GM19372 (cell line): Measurements from ENCODE around the gene ZNF385B.

ENCODE experiments used
- ATAC-seq: cut with Tn5 transposase; IDR thresholded peaks from one replicate; pipeline ENCODE4 v1.9.1; 2021; ENCODE audit warnings: mild to moderate bottlenecking, low read depth, moderate library complexity; ENCODE audit not compliant: unreplicated experiment

The ZNF385B gene

GRCh38 chr2:179528576-179529069 is 332.8 kb downstream of the ZNF385B start:
- no peak for ATAC-seq

GRCh38 chr2:179525340-179525739 is 336.1 kb downstream of the ZNF385B start:
- ATAC-seq, result no peak

DNA sequence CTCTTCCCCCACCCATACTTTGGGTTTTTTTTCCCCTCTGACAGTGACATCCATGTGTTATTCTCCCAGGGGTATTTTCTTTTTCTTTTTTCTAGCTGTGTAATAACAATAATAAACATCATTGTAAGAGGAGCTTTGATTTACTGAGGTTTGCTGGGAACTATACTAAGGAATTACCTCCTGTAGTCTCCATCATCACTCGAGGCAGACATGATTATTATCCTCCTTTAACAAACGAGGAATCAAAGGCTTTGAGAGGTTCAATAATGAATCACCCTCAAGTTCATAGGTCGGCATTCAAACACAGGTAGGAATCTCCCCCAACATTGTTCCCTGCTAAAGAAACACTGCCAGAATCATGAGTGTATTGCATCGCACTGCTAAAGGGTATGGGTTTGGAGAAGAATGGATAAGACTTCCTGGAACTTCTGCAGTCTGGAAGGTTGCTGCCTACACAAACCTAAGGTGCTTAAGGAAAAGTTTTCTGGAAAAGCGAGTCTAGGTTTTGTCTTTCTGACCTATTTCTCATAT is 336.5 kb downstream of the ZNF385B start:
- no peak for ATAC-seq

DNA sequence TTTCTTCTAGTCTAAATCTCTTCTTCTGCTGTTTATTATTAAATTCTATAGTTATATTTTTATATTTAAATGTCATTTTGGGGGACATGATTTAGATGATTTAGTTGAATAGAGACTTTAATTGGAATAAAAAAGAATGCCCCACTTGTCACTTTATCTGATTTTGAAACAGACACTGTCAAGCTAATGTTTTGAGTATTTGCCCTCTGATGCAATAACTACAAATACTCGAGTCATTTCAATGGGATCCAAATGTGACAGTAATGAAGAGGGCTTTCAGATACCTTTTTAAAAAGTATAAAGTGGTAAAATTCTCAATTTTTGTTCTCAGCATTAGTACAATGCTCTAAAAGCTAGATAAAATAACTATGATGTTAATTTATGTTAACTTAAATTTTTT is 339.5 kb downstream of the ZNF385B start:
- ATAC-seq, result no peak

DNA sequence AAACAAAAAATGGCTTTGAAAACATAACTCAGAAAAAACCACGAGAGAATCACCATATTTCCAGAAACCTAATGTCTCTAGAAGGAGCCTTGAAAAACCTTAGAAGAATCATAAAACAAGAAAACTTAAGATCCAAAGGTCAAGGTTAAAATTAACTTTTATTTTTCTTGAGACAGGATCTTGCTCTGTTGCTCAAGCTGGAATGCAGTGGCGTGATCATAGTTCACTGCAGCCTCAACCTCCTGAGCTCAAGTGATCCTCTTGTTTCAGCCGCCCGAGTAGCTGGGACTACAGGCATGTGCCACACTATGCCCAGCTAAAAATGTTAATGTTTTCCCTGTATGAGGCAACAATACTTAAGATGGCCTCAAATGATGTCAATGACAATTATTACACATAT is 342.6 kb downstream of the ZNF385B start:
- ATAC-seq, result no peak

DNA sequence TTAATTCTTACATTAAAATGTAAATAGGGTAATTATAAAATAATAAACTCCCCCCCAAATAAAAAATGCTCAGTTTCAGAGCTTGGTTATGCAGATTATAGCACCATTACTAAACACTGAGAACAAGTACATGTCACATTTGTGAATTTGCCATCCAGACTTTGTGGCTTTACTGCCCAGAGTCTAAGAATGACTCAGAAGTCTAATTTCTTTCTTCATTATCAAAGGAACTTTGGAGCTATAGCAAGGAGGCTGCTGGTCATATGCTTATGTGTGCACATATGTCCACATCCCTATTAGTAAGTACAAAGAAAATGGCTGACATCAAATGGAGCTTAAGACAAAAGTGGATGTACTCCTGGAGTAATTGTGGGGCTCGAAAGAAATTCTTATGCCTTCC is 348.2 kb downstream of the ZNF385B start:
- ATAC-seq, result no peak

DNA sequence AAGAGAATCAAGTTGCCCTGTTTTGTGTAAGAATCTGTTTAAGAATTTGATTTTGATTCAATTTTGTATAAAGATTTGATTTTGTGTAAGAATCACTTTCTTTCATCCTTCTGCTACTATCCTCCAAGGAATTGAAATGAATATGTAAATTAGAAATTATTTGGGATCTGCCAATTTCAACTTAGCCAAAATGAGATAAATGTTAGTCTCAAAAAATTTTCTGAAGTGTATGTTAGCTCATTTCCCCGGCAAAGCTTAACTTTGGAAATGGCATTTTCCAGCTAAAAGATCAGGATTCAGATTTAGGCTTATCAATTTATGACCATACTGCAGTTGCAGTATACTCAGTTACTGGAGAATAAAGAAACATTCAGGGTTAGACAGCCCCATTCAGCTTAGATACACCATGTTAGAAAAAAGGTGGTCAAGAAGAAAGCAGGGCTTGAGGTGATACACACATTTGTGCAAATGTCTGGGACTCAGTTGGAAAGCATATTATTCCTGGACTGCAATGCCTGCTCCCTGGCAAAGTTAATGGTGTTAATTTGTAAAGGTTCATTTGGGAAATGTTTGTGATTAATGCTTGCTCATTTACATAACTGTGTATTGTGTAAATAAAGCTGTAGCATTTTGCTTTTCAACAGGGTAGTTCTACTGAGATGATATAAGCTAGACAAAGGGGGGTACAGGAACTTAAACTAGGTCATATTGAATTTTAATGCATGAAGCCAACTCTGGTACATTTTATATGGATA is 349.0 kb downstream of the ZNF385B start:
- no peak for ATAC-seq

DNA sequence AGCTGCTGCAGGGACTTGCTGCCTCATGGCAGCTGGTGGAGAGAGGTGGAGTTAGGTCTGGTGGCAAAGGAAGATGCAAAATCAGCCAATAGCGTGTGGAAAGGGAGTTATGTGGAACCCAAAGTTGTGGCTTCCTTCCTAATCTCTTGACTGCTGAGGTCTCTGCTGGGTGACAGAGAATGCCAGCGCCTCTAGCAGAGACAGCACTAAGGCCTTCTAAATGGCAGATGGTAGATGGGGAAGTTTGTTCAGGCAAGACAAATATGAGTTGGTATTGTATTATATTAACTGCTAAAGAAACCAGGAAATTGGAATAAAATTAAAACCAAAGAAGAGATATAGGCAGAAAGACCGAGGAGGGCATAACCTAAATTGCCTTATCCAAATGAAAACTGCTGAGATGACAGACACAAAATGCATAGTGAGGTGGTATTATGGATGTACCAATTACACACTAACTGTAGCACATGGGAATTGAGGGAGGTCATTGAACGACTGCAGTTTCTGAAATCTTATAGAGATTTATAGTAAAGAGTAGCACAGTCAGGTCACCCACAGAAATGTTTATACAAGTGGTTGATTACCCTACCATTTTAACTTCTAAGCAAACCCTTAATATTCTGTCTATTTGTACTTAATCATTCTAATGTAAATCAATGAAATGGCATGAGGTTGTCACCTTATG is 350.2 kb downstream of the ZNF385B start:
- ATAC-seq, result no peak

DNA sequence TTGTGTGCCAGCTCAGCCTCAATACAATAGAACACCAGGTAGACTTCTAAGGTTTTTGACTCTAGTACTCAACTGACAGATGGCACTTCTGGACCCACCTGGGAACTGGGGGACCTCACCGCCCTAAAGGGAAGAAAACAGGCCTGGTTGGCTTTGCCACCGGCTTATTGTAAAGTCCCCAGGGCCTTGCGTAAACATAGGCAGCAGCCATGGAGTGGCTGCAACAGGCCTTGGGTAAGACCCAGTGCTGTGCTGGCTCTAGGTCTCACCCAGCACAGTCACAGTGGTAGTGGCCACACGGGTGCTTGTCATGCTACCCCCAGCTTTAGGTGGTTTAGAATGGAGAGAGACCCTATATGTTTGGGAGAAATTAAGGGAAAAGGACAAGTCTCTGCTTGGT is 366.1 kb downstream of the ZNF385B start:
- ATAC-seq, result no peak

DNA sequence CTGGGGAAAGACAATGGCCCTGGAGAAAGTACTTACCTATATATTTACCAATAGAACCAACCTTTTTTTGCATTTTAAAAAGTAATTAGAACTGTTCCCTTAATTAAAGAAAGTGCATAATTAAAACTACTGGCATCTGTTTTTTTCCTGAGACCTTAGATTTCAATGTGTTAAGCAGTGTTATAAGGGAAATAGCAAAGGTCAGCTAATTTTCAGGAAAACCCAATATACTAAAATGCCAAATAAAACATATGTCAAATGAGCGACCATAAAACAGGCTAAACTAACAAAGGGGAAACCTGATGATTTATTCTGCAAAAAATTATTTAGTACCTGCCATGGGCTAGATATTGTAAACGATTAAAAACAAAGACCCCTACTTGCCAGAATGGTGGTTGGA is 372.8 kb downstream of the ZNF385B start:
- ATAC-seq, result no peak

DNA sequence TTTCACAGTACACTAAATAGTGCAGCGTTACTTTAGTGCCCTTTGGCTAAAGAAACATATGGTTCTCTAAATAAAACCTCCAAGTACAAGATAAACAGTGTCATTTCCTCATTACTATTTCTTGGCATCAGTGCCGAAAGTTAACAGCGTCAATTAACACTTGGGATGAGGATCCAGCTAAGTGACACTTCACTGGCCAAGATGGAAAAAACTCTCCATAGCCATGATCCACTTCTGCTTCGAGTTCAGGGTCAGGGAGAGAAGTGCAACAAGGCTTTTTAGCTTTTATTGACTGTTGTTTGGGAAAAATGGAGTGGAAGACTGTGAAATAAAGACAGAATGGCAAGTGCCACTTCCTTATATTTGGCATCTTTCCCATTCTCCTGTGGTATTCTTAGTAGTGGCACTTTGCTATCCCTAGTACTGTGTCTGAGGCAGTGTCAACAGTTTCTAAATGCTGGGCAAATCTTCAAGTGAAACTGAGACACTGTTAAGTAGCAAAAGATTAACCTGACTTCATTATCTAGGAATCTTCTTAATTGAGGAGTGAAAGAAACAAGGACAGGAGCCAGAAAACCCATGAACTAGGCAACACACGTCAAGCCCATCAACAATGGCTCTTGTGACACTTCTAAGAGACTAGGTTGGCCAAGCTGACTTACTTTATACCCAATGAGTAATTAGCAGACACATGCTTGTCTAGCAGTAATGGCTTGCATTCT is 374.2 kb downstream of the ZNF385B start:
- no peak for ATAC-seq

DNA sequence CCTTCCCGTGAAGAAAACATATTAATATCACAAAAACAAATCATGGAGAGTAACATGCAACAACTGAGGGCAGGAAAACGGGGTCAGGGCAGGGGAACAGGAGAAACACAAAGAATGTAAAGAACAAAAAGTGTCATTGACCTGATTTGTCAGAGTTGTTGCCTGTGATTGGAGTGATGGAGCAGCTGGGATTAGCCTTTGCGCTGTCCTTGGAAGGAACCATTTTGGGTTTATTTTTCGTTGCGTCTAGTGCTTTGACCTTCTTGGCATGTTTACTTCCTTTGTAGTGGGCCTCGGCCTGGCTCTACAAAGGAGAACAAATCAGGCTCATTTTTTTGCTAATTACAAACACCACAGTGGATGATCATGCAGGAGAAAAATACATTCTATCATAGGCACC is 378.3 kb downstream of the ZNF385B start:
- ATAC-seq, result no peak

- no peak for ATAC-seq
Measured at GRCh38 chr2:179479947-179480346, 381.5 kb downstream of the ZNF385B start.

DNA sequence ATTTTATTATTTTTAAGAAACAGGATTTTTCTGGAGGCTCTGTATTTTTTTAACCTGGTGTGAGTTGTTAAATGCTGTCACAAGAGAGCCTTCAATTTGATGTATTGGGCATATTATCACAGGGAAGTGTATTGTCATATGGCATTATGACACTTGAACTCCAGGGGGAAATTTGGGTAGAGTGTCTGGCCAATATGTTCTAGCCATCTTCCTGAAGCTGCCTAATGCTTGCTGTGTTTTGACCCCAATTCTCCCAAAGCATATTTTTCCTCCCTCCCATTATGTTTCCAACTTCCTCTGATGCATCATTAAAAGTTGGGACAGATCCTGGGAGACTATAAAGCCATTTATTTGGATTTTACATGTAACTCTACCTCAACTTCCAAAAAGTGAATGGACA is 382.6 kb downstream of the ZNF385B start:
- ATAC-seq, result no peak

- ATAC-seq, result no peak
Measured at GRCh38 chr2:179470992-179471391, 390.4 kb downstream of the ZNF385B start.

DNA sequence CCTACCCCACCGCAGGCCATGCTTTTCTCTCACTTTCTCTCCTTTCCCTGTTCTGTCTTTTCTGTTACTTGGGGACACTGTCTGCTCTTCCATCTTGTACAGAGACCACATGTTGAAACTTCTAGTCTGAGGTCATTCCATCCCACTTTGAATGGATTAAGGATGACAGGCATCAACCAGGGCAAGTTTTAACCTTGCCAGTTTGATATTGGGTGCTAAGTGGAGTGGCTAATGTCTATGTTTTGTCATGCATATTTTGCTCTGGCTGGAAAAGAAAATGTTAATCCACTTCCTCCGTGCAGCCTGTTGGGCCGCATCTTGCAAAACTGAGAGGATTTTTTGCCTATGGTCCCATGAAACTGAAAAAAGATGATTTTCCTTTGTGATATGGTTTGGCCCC is 391.3 kb downstream of the ZNF385B start:
- ATAC-seq, result no peak

DNA sequence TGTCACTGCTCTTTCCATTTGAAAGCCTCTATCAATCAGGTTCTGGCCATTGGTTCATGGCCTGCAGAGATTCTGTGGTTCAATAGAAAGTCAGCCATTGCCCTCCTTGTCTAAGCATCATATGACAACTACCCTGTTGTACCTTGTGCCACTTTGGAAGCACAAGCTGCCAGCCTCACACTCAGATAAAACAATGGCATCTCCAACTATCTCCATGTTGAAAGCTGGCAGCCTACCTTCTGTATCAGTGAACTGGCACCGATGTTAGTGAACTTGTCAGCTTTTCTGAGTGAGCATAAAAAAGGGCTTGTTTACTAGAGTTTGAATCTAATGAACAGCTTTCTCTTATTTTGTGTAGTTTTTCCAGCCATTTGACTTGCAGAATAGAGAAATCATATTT is 393.5 kb downstream of the ZNF385B start:
- no peak for ATAC-seq

DNA sequence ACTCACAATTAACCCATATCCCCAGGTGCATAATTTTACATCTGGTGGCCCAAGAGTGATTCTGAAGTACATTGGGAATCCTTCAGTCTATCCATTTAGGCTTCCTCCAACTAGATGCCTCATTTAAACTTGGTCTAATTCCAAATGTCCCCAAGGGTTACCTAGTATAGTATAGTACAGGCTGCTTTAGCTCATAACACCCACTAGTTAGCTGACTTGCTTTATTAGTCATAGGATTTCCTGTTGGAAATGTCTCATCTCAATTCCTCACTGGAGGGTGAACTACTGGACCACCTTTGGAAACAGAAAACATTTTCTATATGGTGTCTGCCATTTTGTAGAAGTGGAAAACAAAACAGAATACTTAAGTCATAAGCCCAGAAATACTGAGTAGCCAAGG is 394.3 kb downstream of the ZNF385B start:
- no peak for ATAC-seq

DNA sequence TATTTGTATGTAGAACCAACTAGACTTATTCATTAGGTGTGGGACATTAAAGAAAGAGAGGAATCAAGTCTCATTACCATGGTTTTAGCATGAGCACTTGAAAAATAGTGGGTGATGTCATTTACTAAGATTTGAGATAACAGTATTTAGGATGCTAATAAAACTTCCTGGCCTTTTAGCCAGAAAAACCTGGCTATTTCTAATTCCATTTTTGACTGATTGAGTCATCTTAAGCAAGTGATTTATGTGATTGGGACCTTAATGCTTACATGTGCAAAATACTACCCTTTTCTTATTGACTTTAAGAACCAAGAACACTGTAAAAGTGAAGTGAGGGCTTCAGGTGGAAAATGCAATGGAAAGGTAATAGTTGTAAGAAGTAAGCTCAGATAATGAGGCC is 400.0 kb downstream of the ZNF385B start:
- ATAC-seq, result no peak

- no peak for ATAC-seq
Measured at GRCh38 chr2:179460181-179460929, 401.1 kb downstream of the ZNF385B start.
